Panc1 (cell line): ENCODE results near the gene FBLN1.

ENCODE experiments used
- POLR2AphosphoS5 ChIP-seq: IDR thresholded peaks from 2 replicates; pipeline ENCODE4 v1.6.1; 2012; ENCODE audit warnings: mild to moderate bottlenecking, low read depth, low read length, moderate library complexity
- SIN3A ChIP-seq: IDR thresholded peaks from 2 replicates; pipeline ENCODE4 v1.6.1; 2012; ENCODE audit warnings: low read depth, mild to moderate bottlenecking, low read length, moderate library complexity, borderline replicate concordance; ENCODE audit not compliant: insufficient read depth
- TF ChIP-seq, protein P1 (sequence below): fragments of 450-650 bp; IDR thresholded peaks from 2 replicates; pipeline ENCODE4 v1.5.1; 2017; ENCODE audit warnings: mild to moderate bottlenecking
- TF ChIP-seq, protein P2 (sequence below), 2 experiments: IDR thresholded peaks; 2 replicates each; pipeline ENCODE4 v1.6.1; 2011 to 2012; ENCODE audit warnings: low read depth in 2 of 2, control low read depth in 1 of 2, low read length in 1 of 2, mild to moderate bottlenecking in 1 of 2, moderate library complexity in 1 of 2; ENCODE audit not compliant: insufficient read depth in 1 of 2

DNA sequence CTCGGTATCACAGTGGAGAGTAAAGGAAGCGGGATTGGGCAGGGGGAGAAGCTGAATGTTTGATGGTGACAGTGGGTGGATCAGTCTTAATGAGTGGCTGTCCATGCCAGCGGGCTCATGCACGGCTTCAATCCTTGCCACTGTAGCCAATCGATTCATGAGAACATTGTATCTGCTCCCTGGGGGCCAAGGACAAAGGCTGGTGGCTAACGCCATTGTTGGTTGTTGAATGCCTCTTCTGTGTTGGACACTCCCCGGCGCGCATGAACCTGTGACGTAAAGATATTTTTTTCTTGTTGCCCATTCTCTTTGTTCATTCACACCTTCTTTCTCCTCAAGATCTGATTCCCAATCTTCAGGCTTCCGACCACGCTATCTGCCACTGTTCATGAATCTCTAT, 148.0 kb downstream of the FBLN1 start:
- TF ChIP-seq, protein P1, sequence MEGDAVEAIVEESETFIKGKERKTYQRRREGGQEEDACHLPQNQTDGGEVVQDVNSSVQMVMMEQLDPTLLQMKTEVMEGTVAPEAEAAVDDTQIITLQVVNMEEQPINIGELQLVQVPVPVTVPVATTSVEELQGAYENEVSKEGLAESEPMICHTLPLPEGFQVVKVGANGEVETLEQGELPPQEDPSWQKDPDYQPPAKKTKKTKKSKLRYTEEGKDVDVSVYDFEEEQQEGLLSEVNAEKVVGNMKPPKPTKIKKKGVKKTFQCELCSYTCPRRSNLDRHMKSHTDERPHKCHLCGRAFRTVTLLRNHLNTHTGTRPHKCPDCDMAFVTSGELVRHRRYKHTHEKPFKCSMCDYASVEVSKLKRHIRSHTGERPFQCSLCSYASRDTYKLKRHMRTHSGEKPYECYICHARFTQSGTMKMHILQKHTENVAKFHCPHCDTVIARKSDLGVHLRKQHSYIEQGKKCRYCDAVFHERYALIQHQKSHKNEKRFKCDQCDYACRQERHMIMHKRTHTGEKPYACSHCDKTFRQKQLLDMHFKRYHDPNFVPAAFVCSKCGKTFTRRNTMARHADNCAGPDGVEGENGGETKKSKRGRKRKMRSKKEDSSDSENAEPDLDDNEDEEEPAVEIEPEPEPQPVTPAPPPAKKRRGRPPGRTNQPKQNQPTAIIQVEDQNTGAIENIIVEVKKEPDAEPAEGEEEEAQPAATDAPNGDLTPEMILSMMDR: no peak
- TF ChIP-seq SIN3A: no peak
- TF ChIP-seq POLR2AphosphoS5: no peak
- TF ChIP-seq, protein P2, sequence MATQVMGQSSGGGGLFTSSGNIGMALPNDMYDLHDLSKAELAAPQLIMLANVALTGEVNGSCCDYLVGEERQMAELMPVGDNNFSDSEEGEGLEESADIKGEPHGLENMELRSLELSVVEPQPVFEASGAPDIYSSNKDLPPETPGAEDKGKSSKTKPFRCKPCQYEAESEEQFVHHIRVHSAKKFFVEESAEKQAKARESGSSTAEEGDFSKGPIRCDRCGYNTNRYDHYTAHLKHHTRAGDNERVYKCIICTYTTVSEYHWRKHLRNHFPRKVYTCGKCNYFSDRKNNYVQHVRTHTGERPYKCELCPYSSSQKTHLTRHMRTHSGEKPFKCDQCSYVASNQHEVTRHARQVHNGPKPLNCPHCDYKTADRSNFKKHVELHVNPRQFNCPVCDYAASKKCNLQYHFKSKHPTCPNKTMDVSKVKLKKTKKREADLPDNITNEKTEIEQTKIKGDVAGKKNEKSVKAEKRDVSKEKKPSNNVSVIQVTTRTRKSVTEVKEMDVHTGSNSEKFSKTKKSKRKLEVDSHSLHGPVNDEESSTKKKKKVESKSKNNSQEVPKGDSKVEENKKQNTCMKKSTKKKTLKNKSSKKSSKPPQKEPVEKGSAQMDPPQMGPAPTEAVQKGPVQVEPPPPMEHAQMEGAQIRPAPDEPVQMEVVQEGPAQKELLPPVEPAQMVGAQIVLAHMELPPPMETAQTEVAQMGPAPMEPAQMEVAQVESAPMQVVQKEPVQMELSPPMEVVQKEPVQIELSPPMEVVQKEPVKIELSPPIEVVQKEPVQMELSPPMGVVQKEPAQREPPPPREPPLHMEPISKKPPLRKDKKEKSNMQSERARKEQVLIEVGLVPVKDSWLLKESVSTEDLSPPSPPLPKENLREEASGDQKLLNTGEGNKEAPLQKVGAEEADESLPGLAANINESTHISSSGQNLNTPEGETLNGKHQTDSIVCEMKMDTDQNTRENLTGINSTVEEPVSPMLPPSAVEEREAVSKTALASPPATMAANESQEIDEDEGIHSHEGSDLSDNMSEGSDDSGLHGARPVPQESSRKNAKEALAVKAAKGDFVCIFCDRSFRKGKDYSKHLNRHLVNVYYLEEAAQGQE (IDR thresholded peaks at IDR 0.05; ENCODE audit: insufficient read depth in 1 of 2, low read depth in 2 of 2, low read length in 1 of 2): no peak
